Loucy (cell line): ENCODE results near the gene TSGA10.

Experiments
- H2AFZ ChIP-seq: fragments of 200-600 bp; sonication (generic); 2 replicates; pipeline ENCODE4 v1.6.0; 2016; ENCODE audit warnings: antibody characterized with exemption, mild to moderate bottlenecking, low read length, moderate library complexity
- H3F3A ChIP-seq: fragments of 200-600 bp; 2 replicates; pipeline ENCODE4 v1.6.0; 2016; ENCODE audit warnings: antibody characterized with exemption, low read depth, mild to moderate bottlenecking
- H3K27me3 ChIP-seq: fragments of 200-600 bp; sonication (generic); 2 replicates; pipeline ENCODE4 v1.6.1; 2014; ENCODE audit warnings: low read length, mild to moderate bottlenecking; ENCODE audit not compliant: insufficient read depth, poor library complexity, severe bottlenecking
- H3K36me3 ChIP-seq: fragments of 200-600 bp; sonication (generic); 2 replicates; pipeline ENCODE4 v1.6.1; 2016; ENCODE audit warnings: low read length; ENCODE audit not compliant: insufficient read depth
- H3K4me1 ChIP-seq: fragments of 200-600 bp; sonication (generic); 2 replicates; pipeline ENCODE4 v1.5.1; 2014; ENCODE audit warnings: low read length, mild to moderate bottlenecking; ENCODE audit not compliant: insufficient read depth, poor library complexity, severe bottlenecking
- H3K4me2 ChIP-seq: fragments of 200-600 bp; sonication (generic); 2 replicates; pipeline ENCODE4 v1.6.0; 2014; ENCODE audit warnings: antibody characterized with exemption, low read length, low read depth, mild to moderate bottlenecking; ENCODE audit not compliant: poor library complexity, severe bottlenecking
- H3K4me3 ChIP-seq: fragments of 200-600 bp; sonication (generic); 2 replicates; pipeline ENCODE4 v1.5.1; 2014; ENCODE audit warnings: low read length, mild to moderate bottlenecking, mixed read lengths; ENCODE audit not compliant: poor library complexity, severe bottlenecking
- H3K79me2 ChIP-seq: fragments of 200-600 bp; sonication (generic); 2 replicates; pipeline ENCODE4 v1.6.1; 2014; ENCODE audit warnings: low read length; ENCODE audit not compliant: insufficient read depth
- H3K9ac ChIP-seq: fragments of 200-600 bp; sonication (generic); 2 replicates; pipeline ENCODE4 v1.6.0; 2014; ENCODE audit warnings: mild to moderate bottlenecking, low read depth, low read length, moderate library complexity; ENCODE audit not compliant: poor library complexity, severe bottlenecking
- H3K9me2 ChIP-seq: fragments of 200-600 bp; sonication (generic); replicated peaks from 2 replicates; pipeline ENCODE4 v1.6.1; 2016; ENCODE audit warnings: low read depth, low read length, mixed read lengths
- H3K9me3 ChIP-seq: fragments of 200-600 bp; sonication (generic); 2 replicates; pipeline ENCODE4 v1.6.1; 2014; ENCODE audit warnings: mild to moderate bottlenecking, antibody characterized with exemption, low read length, low read depth; ENCODE audit not compliant: insufficient read depth
- H4K20me1 ChIP-seq: fragments of 200-600 bp; sonication (generic); 2 replicates; pipeline ENCODE4 v1.6.0; 2014; ENCODE audit warnings: antibody characterized with exemption, low read length, mild to moderate bottlenecking; ENCODE audit not compliant: insufficient read depth, poor library complexity, severe bottlenecking
- EZH2phosphoT487 ChIP-seq: fragments of 200-600 bp; IDR thresholded peaks from 2 replicates; pipeline ENCODE4 v1.6.1; 2018; ENCODE audit warnings: antibody characterized with exemption, mild to moderate bottlenecking, moderate library complexity, borderline replicate concordance
- TF ChIP-seq, protein P1 (sequence below): fragments of 200-600 bp; sonication (generic); conservative IDR thresholded peaks from 2 replicates; pipeline ENCODE4 v1.5.1; 2014; ENCODE audit warnings: mild to moderate bottlenecking, antibody characterized with exemption, low read length

The TSGA10 gene

DNA sequence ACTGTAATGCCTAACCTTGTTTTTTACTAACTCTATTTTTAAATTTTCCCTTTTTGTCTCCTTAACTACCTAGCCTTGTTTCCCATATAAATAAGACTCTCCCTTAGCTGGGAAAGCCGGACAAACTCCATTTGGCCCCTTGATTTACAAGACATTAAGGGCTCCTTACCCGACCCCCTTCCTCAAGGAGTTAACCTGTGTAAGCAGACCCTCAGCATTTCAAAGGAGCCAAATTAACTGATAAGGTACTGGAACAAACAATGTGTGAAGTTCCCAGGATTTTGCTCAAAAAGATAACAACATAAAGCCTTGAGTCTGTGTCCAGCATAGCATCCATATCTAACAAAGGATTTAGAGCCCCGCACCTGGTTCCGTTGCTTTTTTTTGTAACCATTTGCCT lies 72.9 kb downstream of the TSGA10 start:
- TF ChIP-seq EZH2phosphoT487 = no peak
- TF ChIP-seq, protein P1, sequence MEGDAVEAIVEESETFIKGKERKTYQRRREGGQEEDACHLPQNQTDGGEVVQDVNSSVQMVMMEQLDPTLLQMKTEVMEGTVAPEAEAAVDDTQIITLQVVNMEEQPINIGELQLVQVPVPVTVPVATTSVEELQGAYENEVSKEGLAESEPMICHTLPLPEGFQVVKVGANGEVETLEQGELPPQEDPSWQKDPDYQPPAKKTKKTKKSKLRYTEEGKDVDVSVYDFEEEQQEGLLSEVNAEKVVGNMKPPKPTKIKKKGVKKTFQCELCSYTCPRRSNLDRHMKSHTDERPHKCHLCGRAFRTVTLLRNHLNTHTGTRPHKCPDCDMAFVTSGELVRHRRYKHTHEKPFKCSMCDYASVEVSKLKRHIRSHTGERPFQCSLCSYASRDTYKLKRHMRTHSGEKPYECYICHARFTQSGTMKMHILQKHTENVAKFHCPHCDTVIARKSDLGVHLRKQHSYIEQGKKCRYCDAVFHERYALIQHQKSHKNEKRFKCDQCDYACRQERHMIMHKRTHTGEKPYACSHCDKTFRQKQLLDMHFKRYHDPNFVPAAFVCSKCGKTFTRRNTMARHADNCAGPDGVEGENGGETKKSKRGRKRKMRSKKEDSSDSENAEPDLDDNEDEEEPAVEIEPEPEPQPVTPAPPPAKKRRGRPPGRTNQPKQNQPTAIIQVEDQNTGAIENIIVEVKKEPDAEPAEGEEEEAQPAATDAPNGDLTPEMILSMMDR = no peak
- no peaks in the 10 kb centered on the region for H3K27me3 ChIP-seq
- H3K9ac ChIP-seq = no peak overlapping the region
- H3K4me1 ChIP-seq = peaks cover 8% of the 10 kb centered on the region
- no peak overlapping the region for H3K4me3 ChIP-seq
- H3K9me2 ChIP-seq = no peaks in the 10 kb centered on the region
- H3K79me2 ChIP-seq = no peaks in the 10 kb centered on the region
- no peaks in the 10 kb centered on the region for H4K20me1 ChIP-seq
- 0 out of 2 replicates have a peak overlapping the region, but pooled peaks have one; percentile 28 for H2AFZ ChIP-seq
- H3K4me2 ChIP-seq = no peak overlapping the region
- no peaks in the 10 kb centered on the region for H3K36me3 ChIP-seq
- no peaks in the 10 kb centered on the region for H3F3A ChIP-seq
- H3K9me3 ChIP-seq = no peaks in the 10 kb centered on the region

DNA sequence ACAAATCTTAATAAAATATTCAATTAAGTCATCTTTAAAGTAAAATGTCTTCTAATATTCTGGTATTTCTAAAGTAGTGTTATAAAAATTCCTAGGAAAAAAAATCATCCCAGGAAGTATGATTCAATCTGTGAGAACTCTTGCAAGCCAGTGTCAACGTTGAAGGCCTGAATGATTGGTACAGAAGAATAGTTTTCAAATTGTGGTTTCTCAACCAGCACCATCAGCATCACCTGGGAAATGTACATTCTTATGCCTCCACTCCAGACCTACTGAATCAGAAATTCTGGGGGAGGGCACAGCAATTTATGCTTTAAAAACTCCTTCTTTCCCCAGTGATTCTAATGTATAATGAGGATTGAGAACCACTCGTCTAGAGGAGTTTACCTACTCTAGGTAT lies 75.5 kb downstream of the TSGA10 start:
- H3K27me3 ChIP-seq = no peaks in the 10 kb centered on the region
- no peaks in the 10 kb centered on the region for H3K79me2 ChIP-seq
- H3K9ac ChIP-seq = no peak overlapping the region
- TF ChIP-seq, protein P1 = no peak
- TF ChIP-seq EZH2phosphoT487 = no peak
- no peak overlapping the region for H3K4me3 ChIP-seq
- no peaks in the 10 kb centered on the region for H3K36me3 ChIP-seq
- no peaks in the 10 kb centered on the region for H3F3A ChIP-seq
- H3K4me2 ChIP-seq = no peak overlapping the region
- no peaks in the 10 kb centered on the region for H4K20me1 ChIP-seq
- H2AFZ ChIP-seq = no peak overlapping the region
- no peaks in the 10 kb centered on the region for H3K9me2 ChIP-seq
- H3K9me3 ChIP-seq = no peaks in the 10 kb centered on the region
- H3K4me1 ChIP-seq = peaks cover 2% of the 10 kb centered on the region

DNA sequence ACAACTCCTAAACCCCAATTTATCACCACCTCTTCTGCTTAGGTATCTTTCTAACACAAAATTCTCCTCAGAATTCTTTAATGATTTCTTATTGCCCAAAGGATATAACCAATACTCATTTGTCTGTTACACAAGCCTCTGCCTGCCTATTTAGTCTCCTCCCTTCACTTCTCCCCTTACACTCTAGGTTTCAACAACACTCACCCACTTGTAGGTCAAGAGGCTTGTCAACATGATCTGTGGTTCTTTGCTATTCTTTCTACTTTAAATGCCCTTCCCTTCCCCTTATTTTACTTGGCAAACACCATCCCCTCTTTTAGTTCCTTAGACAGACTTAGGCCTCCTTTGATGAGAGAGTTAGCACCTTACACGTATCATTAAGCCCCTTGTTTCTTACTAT lies 82.2 kb downstream of the TSGA10 start:
- H4K20me1 ChIP-seq = no peaks in the 10 kb centered on the region
- no peaks in the 10 kb centered on the region for H3K79me2 ChIP-seq
- no peak overlapping the region for H3K4me2 ChIP-seq
- H3K4me3 ChIP-seq = no peak overlapping the region
- peaks cover 6% of the 10 kb centered on the region for H3K4me1 ChIP-seq
- H3K9me3 ChIP-seq = no peaks in the 10 kb centered on the region
- H3K36me3 ChIP-seq = no peaks in the 10 kb centered on the region
- no peaks in the 10 kb centered on the region for H3F3A ChIP-seq
- TF ChIP-seq, protein P1 = no peak
- no peak for TF ChIP-seq EZH2phosphoT487
- no peaks in the 10 kb centered on the region for H3K9me2 ChIP-seq
- H2AFZ ChIP-seq = 0 out of 2 replicates have a peak overlapping the region, but pooled peaks have one; percentile 60
- no peak overlapping the region for H3K9ac ChIP-seq
- no peaks in the 10 kb centered on the region for H3K27me3 ChIP-seq
